ENCODE measurements around the gene SEC16A.

Gene SEC16A

GRCh38 chr9:136459425-136459824, 23.4 kb downstream of the SEC16A start:
- DNase-seq = no peak

DNA sequence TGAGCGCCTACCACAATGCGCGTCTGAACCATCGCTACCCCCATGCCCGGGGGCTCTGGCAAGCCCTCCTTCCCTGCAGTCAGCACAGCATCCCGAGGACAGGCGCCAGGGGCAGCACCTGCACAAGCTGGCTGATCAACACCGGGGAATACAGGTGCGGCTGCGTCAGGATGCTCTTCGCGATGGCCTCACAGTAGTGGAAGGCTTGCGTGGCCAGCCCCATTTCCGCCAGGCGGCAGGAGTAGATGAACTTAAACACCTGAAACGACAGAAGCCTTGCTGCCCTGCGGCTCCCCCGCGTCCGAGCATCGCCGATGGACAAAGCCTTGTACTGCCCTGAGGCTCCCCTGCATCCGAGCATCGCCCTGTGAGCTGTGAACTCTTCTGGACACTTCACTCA, 25.5 kb downstream of the SEC16A start:
- DNase-seq = no peak

DNA sequence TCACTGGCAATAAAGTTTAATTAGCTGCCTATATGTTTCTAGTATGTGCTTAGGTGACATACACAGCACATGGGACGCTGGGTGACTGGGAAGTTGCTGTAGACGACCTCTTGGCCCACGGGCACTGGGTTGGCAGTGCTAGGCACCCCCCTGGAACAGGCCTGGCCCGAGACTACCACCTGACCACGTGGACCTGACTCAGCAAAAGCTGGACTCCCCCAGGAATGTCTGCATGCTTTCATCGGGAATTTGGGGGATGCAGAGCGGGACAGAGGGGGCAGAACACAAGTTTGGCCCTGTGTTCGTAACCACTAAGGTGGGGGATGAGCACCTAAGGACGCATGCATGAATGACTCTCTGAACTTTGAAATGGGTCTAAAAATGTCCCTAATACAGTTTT, 26.6 kb downstream of the SEC16A start:
- DNase-seq = no peak

- DNase-seq = no peak
These were observed 27.5 kb downstream of the SEC16A start for GRCh38 chr9:136455043-136456002.

GRCh38 chr9:136454026-136454796, 28.6 kb downstream of the SEC16A start:
- DNase-seq = no peak

GRCh38 chr9:136453326-136453725, 29.5 kb downstream of the SEC16A start:
- no peak for DNase-seq

- no peak for DNase-seq
These were observed 31.5 kb downstream of the SEC16A start for GRCh38 chr9:136451221-136451877.

GRCh38 chr9:136448655-136449054, 34.2 kb downstream of the SEC16A start:
- no peak for DNase-seq

GRCh38 chr9:136447173-136447778, 35.6 kb downstream of the SEC16A start:
- DNase-seq = no peak

DNA sequence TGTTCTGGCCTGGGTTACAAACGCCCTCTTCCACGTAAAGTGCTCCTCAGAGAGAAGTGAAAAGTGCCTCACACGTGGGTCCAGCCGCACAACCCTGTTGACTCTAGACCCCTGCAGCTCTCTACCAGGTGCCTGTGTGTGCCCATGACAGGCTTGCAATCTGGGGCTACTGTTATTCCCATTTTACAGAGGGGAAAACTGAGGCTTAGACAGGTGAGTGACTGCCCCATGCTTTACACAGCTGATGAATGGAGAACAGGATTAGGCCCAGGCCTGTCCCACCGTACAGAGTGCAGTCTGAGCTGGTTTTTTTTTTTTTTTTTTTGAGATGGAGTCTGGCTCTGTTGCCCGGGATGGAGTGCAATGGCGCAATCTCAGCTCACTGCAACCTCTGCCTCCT, 37.0 kb downstream of the SEC16A start:
- no peak for DNase-seq

DNA sequence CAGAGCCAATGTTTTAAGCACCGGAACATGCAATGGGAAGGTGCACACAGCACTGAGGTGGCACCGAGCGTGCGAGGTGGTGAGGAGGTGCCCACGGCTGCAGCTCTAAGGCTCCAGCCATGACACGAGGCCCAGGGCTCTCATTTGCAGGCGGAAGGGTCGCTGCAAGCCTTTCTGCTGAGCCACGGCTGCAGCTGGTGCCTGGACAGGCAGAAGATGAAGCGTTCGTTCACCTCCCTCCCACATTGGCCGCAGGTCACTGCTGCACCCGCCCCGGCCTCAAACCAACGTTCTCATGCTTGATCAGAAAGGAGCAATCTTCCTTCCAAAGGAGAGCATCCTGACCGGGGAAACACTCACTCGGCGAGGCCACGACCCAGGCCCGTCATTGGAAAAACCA, 38.7 kb downstream of the SEC16A start:
- no peak for DNase-seq

GRCh38 chr9:136443687-136444086, 39.2 kb downstream of the SEC16A start:
- DNase-seq = no peak

- DNase-seq = no peak
These were observed 39.8 kb downstream of the SEC16A start for GRCh38 chr9:136443087-136443486.

DNA sequence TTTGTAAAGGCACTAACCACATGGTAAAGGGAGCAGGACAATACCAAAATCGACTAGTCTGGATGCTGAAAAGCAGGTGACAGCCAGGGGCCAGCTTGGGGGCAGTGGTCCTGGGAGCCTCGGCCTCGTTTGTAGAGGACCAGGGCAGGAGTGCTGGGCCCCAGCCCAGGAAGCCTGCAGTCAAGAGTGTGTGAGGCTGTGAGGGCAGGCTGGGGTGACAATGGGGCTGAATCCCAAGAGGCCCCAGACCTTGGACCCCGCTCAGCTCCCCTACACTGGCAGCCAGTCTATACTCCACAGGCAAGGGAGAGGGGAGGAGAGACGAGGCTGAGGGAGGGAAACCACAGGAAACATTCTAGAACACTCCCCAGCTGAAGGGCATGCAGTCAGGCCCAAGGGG, 40.6 kb downstream of the SEC16A start:
- no peak for DNase-seq

GRCh38 chr9:136441681-136442245, 41.1 kb downstream of the SEC16A start:
- no peak for DNase-seq

- DNase-seq = no peak
These were observed 41.6 kb downstream of the SEC16A start for GRCh38 chr9:136441191-136441680.

- DNase-seq = peak; percentile 53
These were observed 43.1 kb downstream of the SEC16A start, which contains the start of gene INPP5E for GRCh38 chr9:136439481-136440408. INPP5E (minus strand) TSS chr9:136439845; CDS start chr9:136439419, 426 bp downstream.

DNA sequence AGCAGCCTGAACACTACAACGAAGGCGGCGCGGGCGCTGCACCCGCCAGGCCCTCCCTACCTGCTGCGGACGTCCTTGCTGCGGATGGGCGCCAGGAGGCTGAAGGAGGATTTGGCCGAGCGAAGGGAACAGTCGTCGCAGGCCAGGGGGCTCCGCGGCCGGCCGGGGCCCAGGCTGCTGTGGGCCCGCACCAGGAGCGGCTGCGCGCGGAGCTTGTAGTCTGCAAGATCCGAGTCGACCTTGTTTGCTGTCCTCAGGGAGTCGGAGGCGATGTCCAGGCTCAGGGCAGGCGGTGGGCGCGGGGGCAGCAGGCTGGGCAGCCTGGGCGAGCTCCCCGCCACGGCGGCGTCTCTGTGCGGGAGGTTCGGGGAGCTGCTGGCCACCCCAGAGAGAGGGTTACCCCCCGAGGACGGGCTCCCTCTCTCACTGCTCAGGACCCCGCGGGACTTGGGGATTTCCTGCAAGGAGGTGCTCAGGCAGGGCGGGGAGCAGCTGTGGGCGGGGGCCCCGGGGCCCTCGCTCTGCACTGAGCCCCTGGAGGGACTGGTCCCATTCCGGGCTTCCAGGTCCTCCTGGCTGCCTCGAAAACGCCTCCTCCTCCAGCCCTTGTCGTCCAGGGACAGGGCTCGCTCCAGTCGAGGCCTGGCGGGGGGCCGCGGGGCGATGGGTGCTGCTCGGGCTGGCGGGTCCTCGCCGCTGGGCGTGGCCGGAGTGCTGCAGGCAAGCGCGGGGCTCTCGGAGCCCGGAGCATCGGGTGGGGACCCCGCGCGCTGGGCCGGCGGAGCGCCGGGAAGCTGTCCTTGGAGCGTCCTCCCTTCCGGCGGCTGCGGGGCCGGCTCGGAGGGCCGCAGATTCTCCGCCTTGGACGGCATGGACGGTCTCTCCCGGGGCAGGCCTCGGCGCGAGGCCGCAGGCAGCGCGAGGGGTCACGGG, 44.0 kb downstream of the SEC16A start:
- peak; percentile 13 for DNase-seq

- DNase-seq = no peak
These were observed 44.8 kb downstream of the SEC16A start for GRCh38 chr9:136437839-136438547.

Data from HCEC 1CT (cell line).